NCI-H524 treated with DMSO at 0.1 percent for 48 hours (cell line): ENCODE results near the gene CCDC159.

Source experiments
- DNase-seq: peaks from one replicate; lab custom pipeline; 2025; lab: John Stamatoyannopoulos, UW

Gene CCDC159

GRCh38 chr19:11390933-11391680 is 44.8 kb downstream of the CCDC159 start:
- no peak for DNase-seq

- DNase-seq = no peak
These were observed 50.8 kb downstream of the CCDC159 start for GRCh38 chr19:11397089-11397610.

GRCh38 chr19:11399667-11400066 is 53.3 kb downstream of the CCDC159 start:
- no peak for DNase-seq

GRCh38 chr19:11400798-11401197 is 54.5 kb downstream of the CCDC159 start:
- no peak for DNase-seq

GRCh38 chr19:11401808-11402543 is 55.7 kb downstream of the CCDC159 start:
- no peak for DNase-seq
